HG03139 (cell line): ENCODE data around the gene CACNB1.

ENCODE experiments used
- ATAC-seq: cut with Tn5 transposase; IDR thresholded peaks from one replicate; pipeline ENCODE4 v1.9.1; 2021; ENCODE audit not compliant: unreplicated experiment

The CACNB1 gene

GRCh38 chr17:39225959-39226683, 28.7 kb upstream of the CACNB1 start:
- ATAC-seq, result no peak

GRCh38 chr17:39225308-39225958, 28.0 kb upstream of the CACNB1 start, which contains the start of gene STAC2:
Gene STAC2 (minus strand): TSS chr17:39225945. CDS start chr17:39225502, 443 bp downstream.
- ATAC-seq, result no peak

DNA sequence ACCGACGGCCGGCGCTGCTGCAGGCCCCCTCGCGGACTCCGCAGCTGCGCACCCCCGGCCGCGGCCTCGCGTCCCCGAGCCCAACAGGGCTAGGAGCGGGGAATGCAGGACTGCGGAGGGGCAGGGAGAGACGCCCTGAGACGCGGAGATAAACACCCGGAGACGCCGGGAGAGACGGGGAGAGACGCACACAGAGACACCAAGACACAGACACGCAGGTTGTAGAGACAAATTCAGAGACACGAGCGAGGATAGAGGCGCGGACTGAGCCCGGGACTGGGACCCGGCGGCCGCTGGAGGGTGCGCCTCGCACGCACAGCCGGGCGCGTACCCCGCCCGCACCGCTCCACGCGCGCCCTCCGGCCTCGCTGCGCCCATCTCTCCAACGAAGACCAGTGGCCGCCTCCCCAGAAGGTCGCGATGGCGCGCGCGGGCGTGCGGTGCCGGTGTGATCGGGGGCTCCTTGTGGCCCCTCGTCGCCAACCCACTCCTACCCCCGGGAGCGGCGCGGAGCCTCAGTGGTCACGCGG, 27.4 kb upstream of the CACNB1 start:
- no peak for ATAC-seq

DNA sequence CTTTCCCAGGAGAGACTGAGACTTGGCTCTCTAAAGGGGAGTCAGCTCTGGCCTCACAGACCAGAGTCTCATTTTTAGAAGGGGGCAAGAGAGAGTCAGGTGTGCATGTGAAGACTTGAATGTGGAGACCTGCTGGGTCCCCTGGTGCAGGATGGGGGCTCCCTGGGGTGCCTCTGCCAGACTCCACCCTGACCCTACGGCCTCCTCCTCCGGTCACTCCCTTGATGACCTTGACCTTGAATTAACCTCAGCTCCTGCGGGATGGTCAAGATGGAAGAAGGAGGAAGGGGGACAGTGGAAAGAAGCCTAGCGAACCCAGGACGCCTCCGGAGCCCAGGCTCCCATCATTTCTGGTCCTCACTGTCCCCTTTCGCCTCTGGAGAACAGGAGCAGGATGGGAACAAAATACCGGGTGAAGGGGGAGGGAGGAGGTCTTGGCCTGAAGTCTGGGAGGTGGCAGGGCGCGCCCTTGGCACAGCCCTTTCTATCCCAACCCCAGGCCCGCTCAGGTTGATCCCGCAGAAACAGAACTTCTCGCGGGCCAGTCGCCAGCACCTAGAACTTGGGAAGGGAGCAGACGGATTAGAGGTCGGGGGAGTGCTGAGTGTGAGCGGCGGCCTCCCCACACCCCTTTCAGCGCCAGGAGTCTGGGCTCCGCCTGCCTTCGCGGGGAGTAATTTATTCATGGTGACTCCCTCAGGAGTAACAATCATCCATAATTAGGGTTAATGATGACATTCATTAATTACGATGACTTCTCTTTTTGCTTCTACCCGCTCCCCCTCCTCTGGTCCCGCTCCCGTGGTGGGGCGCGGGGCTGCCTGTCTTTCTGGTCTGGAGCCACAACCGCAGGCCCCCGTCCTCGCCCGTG, 26.7 kb upstream of the CACNB1 start:
- no peak for ATAC-seq

- no peak for ATAC-seq
Measured at GRCh38 chr17:39222866-39223834, 25.7 kb upstream of the CACNB1 start.

DNA sequence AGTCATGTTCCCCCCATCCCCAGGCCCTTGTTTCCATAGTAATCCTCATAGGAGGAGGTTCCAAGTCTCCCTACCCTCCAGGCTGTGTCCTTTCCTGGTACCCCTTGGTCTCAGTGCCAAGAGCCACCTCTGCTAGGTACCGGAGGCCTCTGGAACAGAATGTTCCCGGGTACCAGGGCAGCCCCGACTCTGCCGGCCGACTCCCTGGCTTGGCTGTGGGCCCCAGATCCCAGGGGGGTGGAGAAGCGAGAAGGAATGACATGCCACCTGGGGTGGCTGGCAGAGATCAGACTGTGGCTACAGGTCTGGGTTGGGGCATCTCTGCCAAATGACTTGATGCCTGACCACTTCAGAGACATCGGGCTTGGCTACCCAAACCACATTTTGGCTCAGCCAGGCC, 24.7 kb upstream of the CACNB1 start:
- no peak for ATAC-seq

DNA sequence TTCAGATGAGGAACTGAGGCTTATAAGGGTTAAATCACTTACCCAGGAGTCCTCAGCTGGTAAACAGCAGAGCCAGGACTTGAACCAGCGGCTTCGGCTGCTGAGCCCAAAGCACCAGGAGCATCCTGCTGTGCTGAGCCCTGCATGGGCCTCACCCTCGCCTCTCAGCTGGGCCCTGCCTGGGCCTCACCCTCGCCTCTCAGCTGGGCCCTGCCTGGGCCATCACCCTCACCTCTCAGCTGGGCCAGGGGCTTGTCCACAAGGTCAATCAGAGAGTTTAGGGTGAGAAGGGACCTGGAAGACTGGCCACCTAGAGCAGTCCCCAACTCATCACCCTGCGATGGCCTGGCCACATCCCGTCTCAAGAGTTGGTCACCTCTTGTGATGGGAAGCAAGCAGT, 24.1 kb upstream of the CACNB1 start:
- no peak for ATAC-seq

- ATAC-seq, result no peak
Measured at GRCh38 chr17:39219647-39220154, 22.2 kb upstream of the CACNB1 start.

- ATAC-seq, result no peak
Measured at GRCh38 chr17:39218906-39219305, 21.4 kb upstream of the CACNB1 start.

DNA sequence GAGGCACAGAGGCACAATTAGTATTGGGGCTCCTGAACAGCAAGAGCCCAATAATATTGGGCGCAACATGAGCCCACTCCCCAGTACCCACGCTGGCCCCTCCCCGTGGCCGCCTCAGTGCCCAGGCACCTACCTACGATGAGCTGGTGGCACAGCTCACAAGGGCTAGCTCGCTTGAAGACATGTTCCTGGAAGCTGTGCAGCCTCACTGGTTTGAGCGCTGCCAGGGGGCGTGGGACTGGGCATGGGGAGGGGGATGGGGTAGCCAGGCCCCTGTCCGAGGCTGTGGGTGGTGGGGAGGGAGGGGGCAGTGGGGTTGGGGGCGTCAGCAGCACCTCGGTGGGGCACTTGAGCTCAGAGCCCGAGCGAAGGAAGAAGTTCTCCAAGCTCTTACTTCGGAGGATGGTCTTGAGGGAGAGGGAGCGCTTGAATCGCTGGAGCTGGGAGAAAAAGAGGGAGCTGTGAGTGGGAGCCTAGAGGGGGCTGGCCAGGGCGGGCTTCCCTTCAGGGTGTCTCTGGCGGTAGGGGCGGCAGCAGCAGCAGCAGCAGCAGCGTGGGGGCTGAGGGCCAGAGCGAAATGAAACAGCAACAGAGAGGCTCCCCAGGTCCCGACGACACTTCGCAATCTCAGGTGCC, 20.4 kb upstream of the CACNB1 start:
- no peak for ATAC-seq

DNA sequence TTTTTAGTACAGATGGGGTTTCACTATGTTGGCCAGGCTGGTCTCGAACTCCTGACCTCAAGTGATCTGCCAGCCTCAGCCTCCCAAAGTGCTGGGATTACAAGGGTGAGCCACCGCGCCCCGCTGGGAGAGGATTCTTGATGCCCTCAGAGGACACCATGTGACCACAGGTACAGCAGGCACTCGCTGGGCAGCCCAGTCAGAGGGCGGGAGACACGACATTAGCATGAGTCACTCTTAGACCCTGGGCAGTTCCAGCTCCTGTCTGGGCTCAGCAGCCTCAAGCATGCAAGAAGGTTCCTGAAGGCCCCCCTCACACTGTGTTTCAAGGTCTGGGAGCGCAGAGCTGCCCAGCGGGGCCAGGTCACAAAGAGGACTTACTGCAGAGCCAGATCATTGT, 16.4 kb upstream of the CACNB1 start:
- ATAC-seq, result no peak

DNA sequence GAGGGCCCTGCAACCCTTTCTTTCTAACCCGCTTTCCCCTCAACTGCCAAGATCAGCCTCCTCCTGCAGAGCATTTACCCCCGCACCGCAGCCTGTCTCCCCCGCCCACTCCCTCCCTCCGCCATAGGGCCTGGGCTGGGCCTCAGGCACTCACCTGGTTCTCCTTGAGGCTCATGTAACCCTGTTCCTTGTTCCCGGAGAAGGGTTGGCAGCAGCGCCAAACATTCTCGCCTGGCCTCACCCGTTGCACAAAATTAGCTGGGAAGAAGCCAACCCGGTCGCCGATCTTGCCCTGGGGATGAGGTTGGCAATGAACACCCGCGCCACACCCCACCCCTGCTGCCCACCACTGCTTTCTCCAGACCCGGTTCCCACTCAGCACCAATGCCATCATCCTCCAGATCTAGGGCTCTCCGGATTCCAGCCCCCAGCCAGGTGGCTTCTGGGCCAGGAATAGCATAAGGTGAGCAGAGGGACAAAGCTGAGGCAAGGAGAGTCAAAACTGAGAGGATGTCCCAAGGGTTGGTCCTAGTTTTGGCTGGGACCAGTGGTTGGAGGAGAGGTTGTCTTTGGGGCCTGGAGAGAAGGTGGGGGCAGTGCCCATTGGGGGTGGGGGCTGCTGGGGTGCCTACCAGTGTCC, 15.5 kb upstream of the CACNB1 start:
- ATAC-seq, result no peak

GRCh38 chr17:39212195-39212810, 14.8 kb upstream of the CACNB1 start:
- no peak for ATAC-seq

GRCh38 chr17:39210093-39210434, 12.6 kb upstream of the CACNB1 start:
- ATAC-seq, result no peak

DNA sequence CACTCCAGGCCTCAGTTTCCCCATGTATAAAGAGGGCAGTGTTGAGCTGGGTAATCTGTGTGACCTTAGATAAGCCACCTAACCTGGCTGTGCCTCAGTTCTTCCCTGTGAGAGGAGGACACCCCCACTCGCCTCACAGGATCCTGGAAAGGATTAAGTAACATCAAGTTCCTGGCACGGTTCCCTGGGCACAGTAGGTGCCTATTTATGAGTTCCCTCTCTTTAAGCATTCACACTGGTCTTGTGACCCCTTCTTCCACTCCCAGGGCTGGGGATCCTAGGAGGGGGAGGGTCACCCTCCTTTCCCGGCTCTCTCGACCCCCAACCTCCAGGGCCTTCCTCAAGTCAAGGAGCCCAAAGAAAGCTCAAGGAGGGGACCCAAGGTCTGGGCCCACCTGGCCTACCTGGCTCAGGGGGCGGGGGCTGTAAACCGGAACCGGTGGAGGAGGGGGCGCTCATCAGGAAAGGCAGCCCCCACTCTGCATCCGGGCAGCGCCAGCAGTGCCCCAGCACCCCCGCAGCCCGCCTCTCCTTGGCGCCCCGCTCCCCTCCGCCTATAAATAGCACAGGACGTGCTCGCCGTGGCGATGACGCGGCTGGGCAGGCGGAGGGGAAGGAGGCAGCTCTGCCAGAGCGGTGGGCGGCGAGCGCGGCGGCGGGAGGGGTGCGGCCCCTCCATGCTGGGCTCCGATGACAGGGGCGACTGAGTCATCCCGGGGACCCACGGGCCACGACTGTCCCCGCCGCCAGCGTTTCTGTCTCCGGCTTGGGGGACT, 12.0 kb upstream of the CACNB1 start:
- no peak for ATAC-seq

GRCh38 chr17:39208893-39209292, 11.4 kb upstream of the CACNB1 start:
- no peak for ATAC-seq

DNA sequence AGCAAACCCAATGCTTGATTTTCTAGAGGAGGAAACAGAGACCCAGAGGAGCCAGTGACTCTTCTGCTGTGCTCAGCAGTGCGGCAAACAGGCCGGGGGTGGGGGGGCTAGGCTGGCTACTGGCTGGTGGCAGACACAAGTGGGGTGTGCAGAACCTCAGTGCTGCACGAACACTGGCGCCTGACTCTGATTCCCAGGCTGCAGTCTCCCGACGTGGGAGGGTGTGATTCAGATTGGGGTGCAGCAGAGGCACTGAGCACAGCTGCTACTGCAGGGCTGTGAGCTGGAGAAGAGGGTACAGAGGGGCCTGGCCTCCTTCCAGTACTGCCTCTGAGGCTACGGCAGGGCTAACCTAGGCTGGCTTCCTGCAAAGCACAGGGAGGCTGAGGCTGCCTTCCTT, 10.7 kb upstream of the CACNB1 start:
- ATAC-seq, result no peak

DNA sequence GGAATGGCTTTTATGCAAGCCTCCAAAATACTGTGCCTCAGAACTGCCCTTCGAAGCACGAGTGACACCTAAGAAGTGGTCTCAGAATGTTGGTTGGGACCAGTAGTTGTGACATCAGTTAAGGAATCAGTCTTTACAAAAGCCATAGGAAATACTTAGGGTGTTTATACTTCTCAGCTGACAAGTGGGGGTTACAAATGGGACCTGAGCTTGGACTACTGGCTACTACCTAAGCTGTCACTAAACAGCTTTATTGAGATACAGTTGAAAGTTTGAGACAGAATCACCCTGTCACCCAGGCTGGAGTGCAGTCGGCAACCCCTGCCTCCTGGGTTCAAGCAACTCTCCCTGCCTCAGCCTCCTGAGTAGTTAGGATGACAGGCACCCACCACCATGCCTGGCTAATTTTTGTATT, 7.7 kb upstream of the CACNB1 start:
- no peak for ATAC-seq
